Calu3 (cell line): ENCODE measurements around the gene ATG2B. TPM values are rescaled to one million over a fixed set of nuclear protein-coding genes. Genes with fewer than 3 reads are reported as not detected.

Experiments
- BruUV-seq: library from RNA; stranded (reverse); fragments of 400-500 nt; replicated peaks from 2 replicates; lab custom pipeline; 2021; lab: Mats Ljungman, UMichigan
- CTCF ChIA-PET: fragments of 300-600 bp; sonication (Branson Sonifier 250); formaldehyde crosslinking; loops from one replicate; lab custom pipeline; 2022; ENCODE audit warnings: antibody characterized with exemption; lab: Charles Lee
- DNase-seq: peaks from one replicate; pipeline ENCODE4 v3.0.0; 2022
- H3K27ac Mint-ChIP-seq: one replicate; pipeline ENCODE4 v1.8.0; 2022; ENCODE audit warnings: mixed read lengths; ENCODE audit not compliant: unreplicated experiment
- H3K27me3 Mint-ChIP-seq: one replicate; pipeline ENCODE4 v1.8.0; 2022; ENCODE audit warnings: mixed read lengths; ENCODE audit not compliant: unreplicated experiment
- H3K36me3 Mint-ChIP-seq: one replicate; pipeline ENCODE4 v1.8.0; 2022; ENCODE audit warnings: mild to moderate bottlenecking, moderate library complexity, mixed read lengths; ENCODE audit not compliant: insufficient read depth, unreplicated experiment
- H3K4me1 Mint-ChIP-seq: one replicate; pipeline ENCODE4 v1.8.0; 2022; ENCODE audit warnings: mild to moderate bottlenecking, low read depth, mixed read lengths; ENCODE audit not compliant: unreplicated experiment
- H3K4me3 Mint-ChIP-seq: one replicate; pipeline ENCODE4 v1.8.0; 2022; ENCODE audit warnings: mild to moderate bottlenecking, low read depth, moderate library complexity, mixed read lengths; ENCODE audit not compliant: unreplicated experiment
- H3K9me3 Mint-ChIP-seq: one replicate; pipeline ENCODE4 v1.8.0; 2022; ENCODE audit warnings: low read depth, mixed read lengths; ENCODE audit not compliant: unreplicated experiment
- intact Hi-C: fragments of 100-400 bp; cut with micrococcal nuclease; formaldehyde crosslinking; loops from one replicate; pipeline ENCODE4 v1.10.0; 2022; ENCODE audit not compliant: unreplicated experiment
- total RNA-seq: library from RNA; stranded (reverse); gene quantifications from 2 replicates; pipeline ENCODE4 v1.2.3, GENCODE V29; 2022
- TF ChIP-seq, protein P1 (sequence below): fragments of 200-600 bp; IDR thresholded peaks from one replicate; pipeline ENCODE4 v1.8.0; 2022; ENCODE audit warnings: antibody characterized with exemption; ENCODE audit not compliant: unreplicated experiment

ATG2B gene
- total RNA-seq, 1 experiment from 2014 or later: 14.5 TPM

DNA sequence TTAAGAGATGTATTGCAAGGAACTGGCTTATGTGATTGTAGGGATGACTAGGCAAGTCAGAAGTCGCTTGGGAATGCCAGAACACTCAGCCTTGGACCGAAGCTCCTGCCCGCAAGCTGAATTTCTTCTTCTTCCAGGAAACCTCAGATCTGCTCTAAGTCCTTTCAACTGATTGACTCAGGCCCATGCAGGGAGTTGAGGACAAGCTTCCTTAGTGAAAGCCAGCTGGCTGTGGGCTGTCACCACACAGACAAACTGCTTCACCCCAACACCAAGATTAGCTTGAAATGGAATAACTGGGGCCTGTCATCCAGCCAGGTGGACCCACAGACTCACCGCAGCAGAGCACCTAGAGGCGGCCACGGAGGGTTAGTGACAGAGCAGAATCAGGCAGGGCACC, 133.8 kb downstream of the ATG2B start:
- BruUV-seq: no TSS peak
- H3K9me3 Mint-ChIP-seq: no peaks in the 10 kb centered on the region
- TF ChIP-seq, protein P1, sequence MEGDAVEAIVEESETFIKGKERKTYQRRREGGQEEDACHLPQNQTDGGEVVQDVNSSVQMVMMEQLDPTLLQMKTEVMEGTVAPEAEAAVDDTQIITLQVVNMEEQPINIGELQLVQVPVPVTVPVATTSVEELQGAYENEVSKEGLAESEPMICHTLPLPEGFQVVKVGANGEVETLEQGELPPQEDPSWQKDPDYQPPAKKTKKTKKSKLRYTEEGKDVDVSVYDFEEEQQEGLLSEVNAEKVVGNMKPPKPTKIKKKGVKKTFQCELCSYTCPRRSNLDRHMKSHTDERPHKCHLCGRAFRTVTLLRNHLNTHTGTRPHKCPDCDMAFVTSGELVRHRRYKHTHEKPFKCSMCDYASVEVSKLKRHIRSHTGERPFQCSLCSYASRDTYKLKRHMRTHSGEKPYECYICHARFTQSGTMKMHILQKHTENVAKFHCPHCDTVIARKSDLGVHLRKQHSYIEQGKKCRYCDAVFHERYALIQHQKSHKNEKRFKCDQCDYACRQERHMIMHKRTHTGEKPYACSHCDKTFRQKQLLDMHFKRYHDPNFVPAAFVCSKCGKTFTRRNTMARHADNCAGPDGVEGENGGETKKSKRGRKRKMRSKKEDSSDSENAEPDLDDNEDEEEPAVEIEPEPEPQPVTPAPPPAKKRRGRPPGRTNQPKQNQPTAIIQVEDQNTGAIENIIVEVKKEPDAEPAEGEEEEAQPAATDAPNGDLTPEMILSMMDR: no peak
- H3K36me3 Mint-ChIP-seq: no peaks in the 10 kb centered on the region
- no peak overlapping the region for H3K4me3 Mint-ChIP-seq
- CTCF ChIA-PET: interaction anchor here (0.6 kb wide), 1 partner anchor 13 kb away, joined by 5 read pairs; no protein-coding TSS in a partner anchor
- peaks cover 12% of the 10 kb centered on the region for H3K27me3 Mint-ChIP-seq
- H3K4me1 Mint-ChIP-seq: no peaks in the 10 kb centered on the region
- H3K27ac Mint-ChIP-seq: no peak overlapping the region
- no peak for DNase-seq
- intact Hi-C loops: no loop called here

Other genes with a start within 250 kb of the ATG2B start
- gene BDKRB2, start 158.5 kb downstream of the ATG2B start, total RNA-seq: 0.27 and 0.28 TPM in 2 replicates
- not detected in 2 replicates for gene BDKRB1, start 107.1 kb downstream of the ATG2B start, total RNA-seq
- gene GSKIP, start 185 bp upstream of the ATG2B start, total RNA-seq: 33.3 and 42.5 TPM in 2 replicates
- 2.4 and 3.3 TPM in 2 replicates for gene AK7, start 28.8 kb upstream of the ATG2B start, total RNA-seq
- gene PAPOLA, start 139.0 kb upstream of the ATG2B start, total RNA-seq: 198 and 205 TPM in 2 replicates